ENCODE measurements around the gene RNF115.

GRCh38 chr1:145846201-145846612, 22.3 kb upstream of the RNF115 start:
- TF ChIP-seq POLR2A (IDR thresholded peaks at IDR 0.05; ENCODE audit: low read depth, low read length) (no peak), CTCF (IDR thresholded peaks at IDR 0.05; ENCODE audit: extremely low read depth in 1 of 2, insufficient read depth in 1 of 2, low read depth in 1 of 2, low read length in 2 of 2) (peak; percentile 54 to 63)
